ENCODE measurements around the gene MBNL3.

MBNL3 gene

GRCh38 chrX:132395026-132395425 lies 93.8 kb downstream of the MBNL3 start:
- no peak for TF ChIP-seq CTCF (IDR thresholded peaks at IDR 0.05; ENCODE audit: low read depth, low read length)
- no peak for DNase-seq (ENCODE audit: extremely low read depth, low read depth)

GRCh38 chrX:132394591-132394990 lies 94.2 kb downstream of the MBNL3 start:
- no peak for TF ChIP-seq CTCF (IDR thresholded peaks at IDR 0.05; ENCODE audit: low read depth, low read length)

GRCh38 chrX:132393992-132394391 lies 94.8 kb downstream of the MBNL3 start:
- no peak for TF ChIP-seq CTCF (IDR thresholded peaks at IDR 0.05; ENCODE audit: low read depth, low read length)
- no peak for DNase-seq (ENCODE audit: extremely low read depth, low read depth)

More at GRCh38 chrX:132394591-132394990, 94.2 kb downstream of the MBNL3 start:
- DNase-seq (ENCODE audit: extremely low read depth, low read depth), result no peak

- DNase-seq (ENCODE audit: extremely low read depth, low read depth), result no peak
- no peak for TF ChIP-seq CTCF (IDR thresholded peaks at IDR 0.05; ENCODE audit: low read depth, low read length)
Measured at GRCh38 chrX:132393485-132393884, 95.4 kb downstream of the MBNL3 start.

- no peak for TF ChIP-seq CTCF (IDR thresholded peaks at IDR 0.05; ENCODE audit: low read depth, low read length)
- DNase-seq (ENCODE audit: extremely low read depth, low read depth), result no peak
Measured at GRCh38 chrX:132393085-132393484, 95.8 kb downstream of the MBNL3 start.

GRCh38 chrX:132390792-132391191 lies 98.0 kb downstream of the MBNL3 start:
- TF ChIP-seq CTCF (IDR thresholded peaks at IDR 0.05; ENCODE audit: low read depth, low read length), result no peak
- no peak for DNase-seq (ENCODE audit: extremely low read depth, low read depth)

- DNase-seq (ENCODE audit: extremely low read depth, low read depth), result no peak
- TF ChIP-seq CTCF (IDR thresholded peaks at IDR 0.05; ENCODE audit: low read depth, low read length), result no peak
Measured at GRCh38 chrX:132389480-132389879, 99.4 kb downstream of the MBNL3 start.

Measured in AG09319 (cell line).